ENCODE results near the gene TFF1.
"Not testable (repeated sequence)": the region's sequence is repeated elsewhere in the genome, so short reads cannot be mapped to it uniquely, and the experiment has no call there.

TFF1 gene

GRCh38 chr21:42411197-42411869, 45.0 kb upstream of the TFF1 start:
- Histone ChIP-seq H3K9ac (no peak overlapping the region), H3K27me3 (ENCODE audit: insufficient read depth, low read depth) (peaks cover 38% of the 10 kb centered on the region; the same call in 1 of the 2 replicates), H3K27ac (no peak overlapping the region), H2AFZ (ENCODE audit: low read depth) (no peak overlapping the region), H3K4me3 (IDR thresholded peaks at IDR 0.05; ENCODE audit: insufficient read depth, low read depth, low read length) (no peak overlapping the region), H3K4me2 (no peak overlapping the region), H3K79me2 (ENCODE audit: insufficient read depth, low read depth) (no peaks in the 10 kb centered on the region), H3K36me3 (ENCODE audit: insufficient read depth) (no peaks in the 10 kb centered on the region), H3K4me1 (ENCODE audit: low read depth, poor library complexity, severe bottlenecking) (no peaks in the 10 kb centered on the region), H4K20me1 (ENCODE audit: insufficient read depth) (no peaks in the 10 kb centered on the region)
- no peak for TF ChIP-seq CTCF (conservative IDR thresholded peaks at IDR 0.05; ENCODE audit: low read depth, low read length)

- no peak overlapping the region for H3K9ac ChIP-seq
- H3K4me2 ChIP-seq: no peak overlapping the region
- H3K79me2 ChIP-seq (ENCODE audit: insufficient read depth, low read depth): no peaks in the 10 kb centered on the region
- H3K27ac ChIP-seq: no peak overlapping the region
- H3K27me3 ChIP-seq (ENCODE audit: insufficient read depth, low read depth): peaks cover 27% of the 10 kb centered on the region; the same call in 1 of the 2 replicates
- no peaks in the 10 kb centered on the region for H3K4me1 ChIP-seq (ENCODE audit: low read depth, poor library complexity, severe bottlenecking)
- no peak overlapping the region for H3K4me3 ChIP-seq (IDR thresholded peaks at IDR 0.05; ENCODE audit: insufficient read depth, low read depth, low read length)
- no peaks in the 10 kb centered on the region for H3K36me3 ChIP-seq (ENCODE audit: insufficient read depth)
- H4K20me1 ChIP-seq (ENCODE audit: insufficient read depth): no peaks in the 10 kb centered on the region
- H2AFZ ChIP-seq (ENCODE audit: low read depth): no peak overlapping the region
- no peak for TF ChIP-seq CTCF (conservative IDR thresholded peaks at IDR 0.05; ENCODE audit: low read depth, low read length)
Observed at GRCh38 chr21:42409366-42409765, 43.0 kb upstream of the TFF1 start.

GRCh38 chr21:42408718-42409117, 42.4 kb upstream of the TFF1 start:
- H3K79me2 ChIP-seq (ENCODE audit: insufficient read depth, low read depth); H3K4me3 ChIP-seq (IDR thresholded peaks at IDR 0.05; ENCODE audit: insufficient read depth, low read depth, low read length); H3K27ac ChIP-seq; H3K4me1 ChIP-seq (ENCODE audit: low read depth, poor library complexity, severe bottlenecking); H3K4me2 ChIP-seq; H3K9ac ChIP-seq; H3K36me3 ChIP-seq (ENCODE audit: insufficient read depth); H2AFZ ChIP-seq (ENCODE audit: low read depth); H4K20me1 ChIP-seq (ENCODE audit: insufficient read depth): not testable (repeated sequence)
- peaks cover 20% of the 10 kb centered on the region; the same call in 1 of the 2 replicates for H3K27me3 ChIP-seq (ENCODE audit: insufficient read depth, low read depth)

GRCh38 chr21:42407476-42407875, 41.1 kb upstream of the TFF1 start:
- Histone ChIP-seq H3K4me2 (no peak overlapping the region), H3K36me3 (ENCODE audit: insufficient read depth) (no peaks in the 10 kb centered on the region)

More at GRCh38 chr21:42407476-42407875, 41.1 kb upstream of the TFF1 start:
- H3K79me2 ChIP-seq (ENCODE audit: insufficient read depth, low read depth): no peaks in the 10 kb centered on the region
- H3K4me3 ChIP-seq (IDR thresholded peaks at IDR 0.05; ENCODE audit: insufficient read depth, low read depth, low read length): no peak overlapping the region
- H2AFZ ChIP-seq (ENCODE audit: low read depth): no peak overlapping the region
- H4K20me1 ChIP-seq (ENCODE audit: insufficient read depth): no peaks in the 10 kb centered on the region
- no peak overlapping the region for H3K9ac ChIP-seq
- peaks cover 14% of the 10 kb centered on the region; the same call in 1 of the 2 replicates for H3K27me3 ChIP-seq (ENCODE audit: insufficient read depth, low read depth)
- TF ChIP-seq CTCF (conservative IDR thresholded peaks at IDR 0.05; ENCODE audit: low read depth, low read length): no peak
- no peaks in the 10 kb centered on the region for H3K4me1 ChIP-seq (ENCODE audit: low read depth, poor library complexity, severe bottlenecking)
- no peak overlapping the region for H3K27ac ChIP-seq
